IMR-90 (cell line): ENCODE data around the gene ST3GAL4. TPM values are rescaled to one million over a fixed set of nuclear protein-coding genes. Genes with fewer than 3 reads are reported as not detected.

ENCODE experiments used
- ATAC-seq: fragments of 200-7000 bp; cut with Tn5 transposase; 2 replicates; pipeline ENCODE4 v1.9.1; 2020; ENCODE audit warnings: low read depth, mild to moderate bottlenecking, moderate library complexity
- BruUV-seq: library from RNA; stranded (reverse); fragments of 400-500 nt; replicated peaks from 2 replicates; lab custom pipeline; 2021; lab: Mats Ljungman, UMichigan
- CTCF ChIA-PET: fragments of 300-600 bp; formaldehyde crosslinking; extraction: SDS; loops from one replicate; lab custom pipeline; 2021; ENCODE audit warnings: antibody characterized with exemption; lab: Yijun Ruan, JAX
- POLR2A ChIA-PET: fragments of 300-600 bp; sonication (Branson Sonifier 250); formaldehyde crosslinking; loops from one replicate; lab custom pipeline; 2022; ENCODE audit warnings: antibody characterized with exemption; ENCODE audit not compliant: unreplicated experiment; lab: Charles Lee
- DNase-seq: peaks from one replicate; pipeline ENCODE4 v3.0.0; 2013
- H2AFZ ChIP-seq: replicated peaks from 2 replicates; pipeline ENCODE3; 2013; ENCODE audit warnings: low read length, mild to moderate bottlenecking; ENCODE audit not compliant: poor library complexity
- H2AK5ac ChIP-seq: 2 replicates; pipeline ENCODE4 v1.6.1; 2013; ENCODE audit warnings: low read depth, low read length, inconsistent platforms
- H2AK9ac ChIP-seq: replicated peaks from 2 replicates; pipeline ENCODE3; 2013; ENCODE audit warnings: mild to moderate bottlenecking, low read depth, low read length, moderate library complexity; ENCODE audit not compliant: poor library complexity
- H2BK120ac ChIP-seq: 2 replicates; pipeline ENCODE4 v1.6.1; 2013; ENCODE audit warnings: low read depth, low read length, inconsistent platforms
- H2BK15ac ChIP-seq: 3 replicates; pipeline ENCODE4 v1.6.1; 2013; ENCODE audit warnings: low read depth, low read length, inconsistent platforms
- H2BK20ac ChIP-seq: 2 replicates; pipeline ENCODE4 v1.6.1; 2013; ENCODE audit warnings: low read depth, mild to moderate bottlenecking, inconsistent platforms, low read length, moderate library complexity
- H2BK5ac ChIP-seq: 2 replicates; pipeline ENCODE4 v1.6.1; 2013; ENCODE audit warnings: mild to moderate bottlenecking, low read depth, low read length, inconsistent platforms; ENCODE audit not compliant: poor library complexity, severe bottlenecking
- H3K14ac ChIP-seq: replicated peaks from 2 replicates; pipeline ENCODE4 v1.6.1; 2013; ENCODE audit warnings: low read depth, low read length, inconsistent platforms
- H3K18ac ChIP-seq: 2 replicates; pipeline ENCODE4 v1.6.1; 2013; ENCODE audit warnings: low read depth, low read length, control low read depth
- H3K23ac ChIP-seq: 2 replicates; pipeline ENCODE4 v1.6.1; 2013; ENCODE audit warnings: low read depth, low read length, inconsistent platforms
- H3K27ac ChIP-seq: 2 replicates; pipeline ENCODE4 v1.5.1; 2013; ENCODE audit warnings: mild to moderate bottlenecking, control low read depth, low read length; ENCODE audit not compliant: insufficient read depth
- H3K27me3 ChIP-seq: 2 replicates; pipeline ENCODE4 v1.6.1; 2013; ENCODE audit warnings: low read length; ENCODE audit not compliant: control insufficient read depth, insufficient read depth
- H3K36me3 ChIP-seq: 2 replicates; pipeline ENCODE4 v1.6.1; 2013; ENCODE audit warnings: low read length, mixed read lengths; ENCODE audit not compliant: control insufficient read depth, insufficient read depth
- H3K4ac ChIP-seq: 2 replicates; pipeline ENCODE4 v1.6.1; 2013; ENCODE audit warnings: low read depth, low read length, inconsistent platforms
- H3K4me1 ChIP-seq: 2 replicates; pipeline ENCODE4 v1.6.1; 2013; ENCODE audit warnings: low read length, mixed read lengths; ENCODE audit not compliant: control insufficient read depth, insufficient read depth
- H3K4me2 ChIP-seq: 2 replicates; pipeline ENCODE4 v1.6.1; 2013; ENCODE audit warnings: low read depth, mild to moderate bottlenecking, control low read depth, low read length, moderate library complexity
- H3K4me3 ChIP-seq: 2 replicates; pipeline ENCODE4 v1.5.1; 2013; ENCODE audit warnings: low read depth, mild to moderate bottlenecking, control low read depth, low read length, moderate library complexity; ENCODE audit not compliant: insufficient read depth
- H3K56ac ChIP-seq: 2 replicates; pipeline ENCODE4 v1.6.1; 2013; ENCODE audit warnings: low read length, inconsistent platforms; ENCODE audit not compliant: insufficient read depth; ENCODE audit errors: extremely low read depth
- H3K79me1 ChIP-seq, 2 experiments: 2 replicates each; pipeline ENCODE4 v1.6.1; 2013; ENCODE audit warnings: low read length in 2 of 2, inconsistent platforms in 1 of 2, low read depth in 1 of 2
- H3K9ac ChIP-seq: 2 replicates; pipeline ENCODE4 v1.6.1; 2013; ENCODE audit warnings: low read depth, low read length, control low read depth
- H3K9me1 ChIP-seq: 2 replicates; pipeline ENCODE4 v1.6.1; 2013; ENCODE audit warnings: low read length, inconsistent platforms; ENCODE audit not compliant: insufficient read depth
- H3K9me3 ChIP-seq: 2 replicates; pipeline ENCODE4 v1.6.1; 2013; ENCODE audit warnings: low read length; ENCODE audit not compliant: control insufficient read depth, insufficient read depth
- H4K20me1 ChIP-seq: 2 replicates; pipeline ENCODE4 v1.6.1; 2013; ENCODE audit warnings: low read length, inconsistent platforms; ENCODE audit not compliant: insufficient read depth
- H4K5ac ChIP-seq: 2 replicates; pipeline ENCODE4 v1.6.1; 2013; ENCODE audit warnings: mild to moderate bottlenecking, low read depth, low read length, control low read depth
- H4K8ac ChIP-seq, 2 experiments: 2 replicates each; pipeline ENCODE4 v1.6.1; 2013; ENCODE audit warnings: low read depth in 2 of 2, low read length in 2 of 2, control low read depth in 1 of 2, inconsistent platforms in 1 of 2
- H4K91ac ChIP-seq: 2 replicates; pipeline ENCODE4 v1.6.1; 2013; ENCODE audit warnings: low read depth, low read length, inconsistent platforms; ENCODE audit not compliant: insufficient read depth
- BHLHE40 ChIP-seq: fragments of 150-350 bp; IDR thresholded peaks from 2 replicates; pipeline ENCODE4 v1.6.1; 2016; ENCODE audit warnings: mild to moderate bottlenecking, low read depth, low read length
- FOS ChIP-seq: fragments of 150-350 bp; IDR thresholded peaks from 2 replicates; pipeline ENCODE4 v1.6.1; 2016; ENCODE audit warnings: low read depth, low read length
- MAFK ChIP-seq: IDR thresholded peaks from 2 replicates; pipeline ENCODE4 v1.6.1; 2012; ENCODE audit warnings: low read depth, low read length, improper control_type of control experiment
- MAZ ChIP-seq: IDR thresholded peaks from 2 replicates; pipeline ENCODE4 v1.6.1; 2012; ENCODE audit warnings: low read depth, mild to moderate bottlenecking, low read length, improper control_type of control experiment, moderate library complexity, borderline replicate concordance
- MXI1 ChIP-seq: IDR thresholded peaks from 2 replicates; pipeline ENCODE4 v1.6.1; 2012; ENCODE audit warnings: low read depth, mild to moderate bottlenecking, low read length, moderate library complexity, borderline replicate concordance
- NFE2L2 ChIP-seq: fragments of 150-350 bp; IDR thresholded peaks from 2 replicates; pipeline ENCODE4 v1.6.1; 2016; ENCODE audit warnings: low read depth, mild to moderate bottlenecking, low read length
- RAD21 ChIP-seq: IDR thresholded peaks from 2 replicates; pipeline ENCODE4 v1.6.1; 2012; ENCODE audit warnings: low read length, improper control_type of control experiment
- RCOR1 ChIP-seq: IDR thresholded peaks from 2 replicates; pipeline ENCODE4 v1.6.1; 2012; ENCODE audit warnings: mild to moderate bottlenecking, low read length, improper control_type of control experiment; ENCODE audit not compliant: insufficient replicate concordance
- RFX5 ChIP-seq: IDR thresholded peaks from 2 replicates; pipeline ENCODE4 v1.8.0; 2012; ENCODE audit warnings: low read depth, mild to moderate bottlenecking, low read length, moderate library complexity
- SMC3 ChIP-seq: fragments of 150-350 bp; IDR thresholded peaks from 2 replicates; pipeline ENCODE4 v1.6.1; 2016; ENCODE audit warnings: low read depth, mild to moderate bottlenecking, antibody characterized with exemption, low read length, moderate library complexity
- WGBS, 2 experiments: methylation state at CpG; one replicate each; pipeline versions ENCODE4 v1.1.5 to v1.1.7; 2013; ENCODE audit warnings: missing lambda C conversion rate in 2 of 2; ENCODE audit not compliant: insufficient read length in 1 of 2; ENCODE audit errors: extremely low coverage in 2 of 2; 5-methylcytosine and 5-hydroxymethylcytosine counted together
- dilution Hi-C: fragments of 300-500 bp; cut with HindIII; formaldehyde crosslinking; loops from one replicate; pipeline ENCODE4 v1.14.3; 2018; ENCODE audit warnings: low sequenced_read_pairs; ENCODE audit not compliant: unreplicated experiment
- in situ Hi-C: fragments of 300-500 bp; cut with MboI; formaldehyde crosslinking; loops from 3 replicates; pipeline ENCODE4 v1.14.3; 2019; ENCODE audit warnings: low sequenced_read_pairs, inconsistent platforms, mixed read lengths
- intact Hi-C: fragments of 100-400 bp; cut with micrococcal nuclease; formaldehyde crosslinking; loops from 2 replicates; pipeline ENCODE4 v1.10.0; 2022
- polyA plus RNA-seq, 3 experiments: library from polyadenylated mRNA; depleted of rRNA; stranded (reverse); fragments of >200 nt; gene quantifications; 2 replicates each; pipeline ENCODE4 v1.2.3, GENCODE V29; 2012; ENCODE audit warnings: low replicate concordance in 1 of 3
- total RNA-seq: library from RNA; depleted of rRNA; stranded (reverse); fragments of >200 nt; gene quantifications from 2 replicates; pipeline ENCODE4 v1.2.3, GENCODE V29; 2012
- TF ChIP-seq, protein P1 (sequence below): conservative IDR thresholded peaks from 2 replicates; pipeline ENCODE4 v1.5.1; 2012; ENCODE audit warnings: mild to moderate bottlenecking, low read depth, low read length, improper control_type of control experiment
- TF ChIP-seq, protein P2 (sequence below): fragments of 150-350 bp; IDR thresholded peaks from 2 replicates; pipeline ENCODE4 v1.6.1; 2016; ENCODE audit warnings: low read depth, mild to moderate bottlenecking, low read length, moderate library complexity, borderline replicate concordance

The ST3GAL4 gene
- total and polyA plus RNA-seq, 2 of the 4 experiments (the other 2 are of a cell fraction) = 17.0 to 19.7 TPM

DNA sequence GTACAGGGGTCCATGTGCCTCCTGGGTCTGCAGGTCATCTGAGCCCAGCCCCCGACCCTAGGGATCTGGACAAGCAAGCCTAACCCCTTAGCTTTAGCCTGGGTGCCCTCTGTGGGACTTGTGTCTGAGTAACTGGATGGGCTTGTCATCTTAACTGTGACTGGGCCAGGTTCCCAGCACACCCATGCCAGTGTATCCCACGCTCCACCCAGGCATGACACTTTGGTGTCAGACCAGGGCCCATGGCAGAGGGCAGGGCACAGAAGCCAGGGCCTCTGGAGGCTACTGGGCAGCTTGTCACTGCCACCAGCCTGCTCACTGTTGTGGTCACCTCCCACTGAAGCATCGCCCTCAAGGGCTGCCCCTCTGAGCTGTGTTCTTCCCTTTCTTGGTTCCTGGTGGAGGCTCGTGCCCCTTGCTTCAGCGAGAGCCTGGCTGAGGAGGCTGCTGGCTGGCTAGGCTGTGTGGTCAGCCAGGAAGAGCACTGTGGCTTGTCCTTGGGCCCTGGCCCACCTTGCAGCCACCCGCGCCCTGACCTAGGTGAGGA is 80.8 kb downstream of the ST3GAL4 start:
- H3K4me3 ChIP-seq = no peak overlapping the region
- H3K9ac ChIP-seq = no peak overlapping the region
- no peaks in the 10 kb centered on the region for H3K36me3 ChIP-seq
- in situ Hi-C loops (loop anchor here (5.0 to 25.0 kb wide), 3 partner anchors 551 to 1601 kb away; no protein-coding TSS in a partner anchor), dilution Hi-C loops (no loop called here), intact Hi-C loops (no loop called here)
- no peak overlapping the region for H2BK20ac ChIP-seq
- no peak overlapping the region for H4K5ac ChIP-seq
- no peak overlapping the region for H3K4ac ChIP-seq
- no peak overlapping the region for H2BK120ac ChIP-seq
- H3K9me3 ChIP-seq = no peaks in the 10 kb centered on the region
- 100% methylated on average over 2 of the region's 7 CpGs; no CpG with 5 or more reads in 1 of the 2 experiments for WGBS, 2 experiments
- no peak overlapping the region for H4K8ac ChIP-seq
- no peak overlapping the region for H3K23ac ChIP-seq
- H3K9me1 ChIP-seq = peaks cover 15% of the 10 kb centered on the region
- no peak overlapping the region for H2AFZ ChIP-seq
- H3K27ac ChIP-seq = no peak overlapping the region
- H4K20me1 ChIP-seq = peaks cover 4% of the 10 kb centered on the region; the same call in 1 of the 2 replicates
- peaks cover 11% of the 10 kb centered on the region for H3K4me1 ChIP-seq
- no peak overlapping the region for H2AK9ac ChIP-seq
- ChIA-PET POLR2A (no interaction called here), CTCF (interaction anchor here (1.5 kb wide), 1 partner anchor 44 kb away, joined by 3 read pairs; no protein-coding TSS in a partner anchor)
- no peak overlapping the region for H4K91ac ChIP-seq
- TF ChIP-seq, protein P1, sequence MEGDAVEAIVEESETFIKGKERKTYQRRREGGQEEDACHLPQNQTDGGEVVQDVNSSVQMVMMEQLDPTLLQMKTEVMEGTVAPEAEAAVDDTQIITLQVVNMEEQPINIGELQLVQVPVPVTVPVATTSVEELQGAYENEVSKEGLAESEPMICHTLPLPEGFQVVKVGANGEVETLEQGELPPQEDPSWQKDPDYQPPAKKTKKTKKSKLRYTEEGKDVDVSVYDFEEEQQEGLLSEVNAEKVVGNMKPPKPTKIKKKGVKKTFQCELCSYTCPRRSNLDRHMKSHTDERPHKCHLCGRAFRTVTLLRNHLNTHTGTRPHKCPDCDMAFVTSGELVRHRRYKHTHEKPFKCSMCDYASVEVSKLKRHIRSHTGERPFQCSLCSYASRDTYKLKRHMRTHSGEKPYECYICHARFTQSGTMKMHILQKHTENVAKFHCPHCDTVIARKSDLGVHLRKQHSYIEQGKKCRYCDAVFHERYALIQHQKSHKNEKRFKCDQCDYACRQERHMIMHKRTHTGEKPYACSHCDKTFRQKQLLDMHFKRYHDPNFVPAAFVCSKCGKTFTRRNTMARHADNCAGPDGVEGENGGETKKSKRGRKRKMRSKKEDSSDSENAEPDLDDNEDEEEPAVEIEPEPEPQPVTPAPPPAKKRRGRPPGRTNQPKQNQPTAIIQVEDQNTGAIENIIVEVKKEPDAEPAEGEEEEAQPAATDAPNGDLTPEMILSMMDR = no peak
- TF ChIP-seq, protein P2, sequence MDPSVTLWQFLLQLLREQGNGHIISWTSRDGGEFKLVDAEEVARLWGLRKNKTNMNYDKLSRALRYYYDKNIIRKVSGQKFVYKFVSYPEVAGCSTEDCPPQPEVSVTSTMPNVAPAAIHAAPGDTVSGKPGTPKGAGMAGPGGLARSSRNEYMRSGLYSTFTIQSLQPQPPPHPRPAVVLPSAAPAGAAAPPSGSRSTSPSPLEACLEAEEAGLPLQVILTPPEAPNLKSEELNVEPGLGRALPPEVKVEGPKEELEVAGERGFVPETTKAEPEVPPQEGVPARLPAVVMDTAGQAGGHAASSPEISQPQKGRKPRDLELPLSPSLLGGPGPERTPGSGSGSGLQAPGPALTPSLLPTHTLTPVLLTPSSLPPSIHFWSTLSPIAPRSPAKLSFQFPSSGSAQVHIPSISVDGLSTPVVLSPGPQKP = no peak
- TF ChIP-seq NFE2L2 (no peak), SMC3 (no peak), BHLHE40 (no peak), MAFK (no peak), RCOR1 (no peak), RFX5 (no peak), RAD21 (no peak), MXI1 (no peak), FOS (no peak), MAZ (no peak)
- H3K56ac ChIP-seq = no peak overlapping the region
- no peaks in the 10 kb centered on the region for H3K79me1 ChIP-seq
- no TSS peak for BruUV-seq
- no peak overlapping the region for H2BK15ac ChIP-seq
- no peak for ATAC-seq
- H3K14ac ChIP-seq = no peak overlapping the region
- no peak for DNase-seq
- H2BK5ac ChIP-seq = no peak overlapping the region
- H3K4me2 ChIP-seq = no peak overlapping the region
- H3K27me3 ChIP-seq = no peaks in the 10 kb centered on the region
- no peak overlapping the region for H3K18ac ChIP-seq
- no peak overlapping the region for H2AK5ac ChIP-seq
